Loucy (cell line): ENCODE data around the gene TMEM63A.

Experiments used
- CTCF ChIP-seq: fragments of 200-600 bp; sonication (generic); conservative IDR thresholded peaks from 2 replicates; pipeline ENCODE4 v1.5.1; 2014; ENCODE audit warnings: mild to moderate bottlenecking, antibody characterized with exemption, low read length
- EZH2phosphoT487 ChIP-seq: fragments of 200-600 bp; IDR thresholded peaks from 2 replicates; pipeline ENCODE4 v1.6.1; 2018; ENCODE audit warnings: antibody characterized with exemption, mild to moderate bottlenecking, moderate library complexity, borderline replicate concordance

DNA sequence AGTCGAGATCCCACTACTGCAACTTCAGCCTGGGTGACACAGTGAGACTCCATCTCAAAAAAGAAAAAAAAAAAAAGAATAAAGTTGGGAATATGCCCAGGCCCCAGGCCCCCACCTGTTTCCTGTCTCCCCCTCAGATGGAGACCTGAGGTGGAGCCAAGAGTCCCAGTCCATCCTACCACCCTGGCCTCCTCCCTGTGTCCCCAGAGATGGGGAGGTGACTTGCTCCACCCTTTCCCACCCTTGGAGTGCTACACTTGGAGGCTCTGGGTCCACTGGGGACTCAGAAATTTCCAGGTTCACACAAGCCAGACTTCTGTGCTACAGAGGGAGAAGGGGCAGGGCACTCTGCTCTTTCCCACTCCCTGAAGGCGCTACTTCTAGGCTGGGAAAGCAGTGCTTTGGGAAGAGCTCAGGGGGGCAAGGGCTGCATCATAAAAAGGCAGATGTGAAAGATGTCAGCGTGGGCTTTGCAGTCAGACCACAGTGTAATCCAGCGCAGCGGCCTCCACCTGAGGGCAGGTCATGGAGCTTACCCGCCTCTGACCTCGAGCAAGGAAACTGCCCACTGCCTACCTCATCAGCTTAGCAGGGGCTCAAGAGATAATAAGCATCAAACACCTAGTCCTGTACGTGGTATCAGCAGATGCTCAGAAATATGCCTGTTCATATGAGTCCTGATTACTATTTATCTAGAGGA is 13.4 kb downstream of the TMEM63A start:
- TF ChIP-seq CTCF (no peak), EZH2phosphoT487 (no peak)
